ENCODE measurements around the gene CMSS1.
A peak's percentile ranks its signal among the peaks of the same experiment; 100 is the strongest.

The CMSS1 gene

DNA sequence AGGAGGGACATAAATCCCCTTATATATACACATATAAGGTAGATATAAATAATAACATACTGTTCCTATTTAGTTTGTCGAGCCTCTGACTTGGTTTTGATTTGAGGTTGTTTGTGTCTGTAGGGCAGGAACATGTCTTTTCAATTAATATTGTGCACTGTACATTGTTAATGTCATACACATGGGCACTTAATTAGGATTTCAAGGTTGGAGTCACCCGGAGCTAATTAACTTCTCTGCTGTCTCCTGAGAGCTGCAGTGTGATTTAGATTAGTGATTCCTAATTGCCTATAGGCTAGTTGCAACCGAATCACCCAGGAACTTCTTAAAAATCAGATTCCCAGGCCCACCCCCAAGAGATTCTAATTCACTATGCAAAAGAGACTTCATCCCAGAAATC is 347.1 kb downstream of the CMSS1 start:
- Histone ChIP-seq H3K36me3 (ENCODE audit: control insufficient read depth in 2 of 2, insufficient read depth in 1 of 2, low read length in 2 of 2) (peaks cover 0 to 3% of the 10 kb centered on the region in 2 experiments; a peak in 1 of 3 replicates), H3K9me3 (ENCODE audit: control insufficient read depth, insufficient read depth, low read depth, low read length) (no peaks in the 10 kb centered on the region), H3K4me3 (ENCODE audit: low read depth, low read length) (no peak overlapping the region), H3K4me1 (ENCODE audit: control insufficient read depth, insufficient read depth, low read length) (no peaks in the 10 kb centered on the region), H3K27ac (ENCODE audit: extremely low read depth, low read depth, low read length) (no peak overlapping the region)
- TF ChIP-seq ZNF140 (tag by site-specific recombination; IDR thresholded peaks at IDR 0.05) = no peak
- TF ChIP-seq ZNF530 (tag by site-specific recombination; IDR thresholded peaks at IDR 0.05; ENCODE audit: low read depth) = no peak
- TF ChIP-seq ZEB2 (tag by site-specific recombination; IDR thresholded peaks at IDR 0.05) = no peak
- TF ChIP-seq, protein P1, sequence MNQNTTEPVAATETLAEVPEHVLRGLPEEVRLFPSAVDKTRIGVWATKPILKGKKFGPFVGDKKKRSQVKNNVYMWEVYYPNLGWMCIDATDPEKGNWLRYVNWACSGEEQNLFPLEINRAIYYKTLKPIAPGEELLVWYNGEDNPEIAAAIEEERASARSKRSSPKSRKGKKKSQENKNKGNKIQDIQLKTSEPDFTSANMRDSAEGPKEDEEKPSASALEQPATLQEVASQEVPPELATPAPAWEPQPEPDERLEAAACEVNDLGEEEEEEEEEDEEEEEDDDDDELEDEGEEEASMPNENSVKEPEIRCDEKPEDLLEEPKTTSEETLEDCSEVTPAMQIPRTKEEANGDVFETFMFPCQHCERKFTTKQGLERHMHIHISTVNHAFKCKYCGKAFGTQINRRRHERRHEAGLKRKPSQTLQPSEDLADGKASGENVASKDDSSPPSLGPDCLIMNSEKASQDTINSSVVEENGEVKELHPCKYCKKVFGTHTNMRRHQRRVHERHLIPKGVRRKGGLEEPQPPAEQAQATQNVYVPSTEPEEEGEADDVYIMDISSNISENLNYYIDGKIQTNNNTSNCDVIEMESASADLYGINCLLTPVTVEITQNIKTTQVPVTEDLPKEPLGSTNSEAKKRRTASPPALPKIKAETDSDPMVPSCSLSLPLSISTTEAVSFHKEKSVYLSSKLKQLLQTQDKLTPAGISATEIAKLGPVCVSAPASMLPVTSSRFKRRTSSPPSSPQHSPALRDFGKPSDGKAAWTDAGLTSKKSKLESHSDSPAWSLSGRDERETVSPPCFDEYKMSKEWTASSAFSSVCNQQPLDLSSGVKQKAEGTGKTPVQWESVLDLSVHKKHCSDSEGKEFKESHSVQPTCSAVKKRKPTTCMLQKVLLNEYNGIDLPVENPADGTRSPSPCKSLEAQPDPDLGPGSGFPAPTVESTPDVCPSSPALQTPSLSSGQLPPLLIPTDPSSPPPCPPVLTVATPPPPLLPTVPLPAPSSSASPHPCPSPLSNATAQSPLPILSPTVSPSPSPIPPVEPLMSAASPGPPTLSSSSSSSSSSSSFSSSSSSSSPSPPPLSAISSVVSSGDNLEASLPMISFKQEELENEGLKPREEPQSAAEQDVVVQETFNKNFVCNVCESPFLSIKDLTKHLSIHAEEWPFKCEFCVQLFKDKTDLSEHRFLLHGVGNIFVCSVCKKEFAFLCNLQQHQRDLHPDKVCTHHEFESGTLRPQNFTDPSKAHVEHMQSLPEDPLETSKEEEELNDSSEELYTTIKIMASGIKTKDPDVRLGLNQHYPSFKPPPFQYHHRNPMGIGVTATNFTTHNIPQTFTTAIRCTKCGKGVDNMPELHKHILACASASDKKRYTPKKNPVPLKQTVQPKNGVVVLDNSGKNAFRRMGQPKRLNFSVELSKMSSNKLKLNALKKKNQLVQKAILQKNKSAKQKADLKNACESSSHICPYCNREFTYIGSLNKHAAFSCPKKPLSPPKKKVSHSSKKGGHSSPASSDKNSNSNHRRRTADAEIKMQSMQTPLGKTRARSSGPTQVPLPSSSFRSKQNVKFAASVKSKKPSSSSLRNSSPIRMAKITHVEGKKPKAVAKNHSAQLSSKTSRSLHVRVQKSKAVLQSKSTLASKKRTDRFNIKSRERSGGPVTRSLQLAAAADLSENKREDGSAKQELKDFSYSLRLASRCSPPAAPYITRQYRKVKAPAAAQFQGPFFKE (tag by site-specific recombination; IDR thresholded peaks at IDR 0.05; ENCODE audit: borderline replicate concordance) = no peak
- TF ChIP-seq ZNF623 (tag by site-specific recombination; IDR thresholded peaks at IDR 0.05) = no peak
- CTCF ChIA-PET = no interaction called here
- POLR2A ChIA-PET = no interaction called here

DNA sequence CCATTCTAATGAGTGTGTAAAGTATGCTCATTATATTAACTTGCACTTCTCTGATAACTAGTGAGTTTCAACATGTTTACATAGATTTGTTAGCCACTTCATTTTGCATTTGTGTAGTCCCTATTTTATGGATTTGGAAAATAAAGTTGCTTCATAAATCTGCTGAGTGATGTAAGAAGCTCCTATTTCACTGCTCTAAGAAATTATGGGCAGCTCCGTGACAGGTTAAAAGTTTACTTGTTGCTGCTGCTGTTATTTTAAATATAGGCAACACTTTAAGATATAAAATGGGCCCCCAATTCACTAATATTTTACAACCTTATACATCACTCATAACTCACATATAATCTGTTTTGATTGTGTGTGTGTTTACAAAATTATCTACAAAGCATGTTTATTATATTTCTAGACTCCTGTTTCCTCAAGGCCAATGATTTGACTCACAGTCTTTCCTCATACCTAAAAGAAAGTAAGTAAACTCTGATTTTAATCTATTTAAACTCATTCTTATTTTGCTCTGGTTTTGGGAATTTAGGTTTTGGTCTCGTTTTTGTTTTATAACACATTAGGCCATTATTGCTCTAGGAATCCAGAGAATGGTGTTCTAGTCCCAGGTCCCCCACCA is 348.4 kb downstream of the CMSS1 start:
- CTCF ChIA-PET = no interaction called here
- no peaks in the 10 kb centered on the region for H3K9me3 ChIP-seq (ENCODE audit: control insufficient read depth, insufficient read depth, low read depth, low read length)
- no peak overlapping the region for H3K4me3 ChIP-seq (ENCODE audit: low read depth, low read length)
- no peak overlapping the region for H3K27ac ChIP-seq (ENCODE audit: extremely low read depth, low read depth, low read length)
- H3K4me1 ChIP-seq (ENCODE audit: control insufficient read depth, insufficient read depth, low read length) = no peaks in the 10 kb centered on the region
- POLR2A ChIA-PET = no interaction called here
- no peak for TF ChIP-seq ZBTB8A (tag by site-specific recombination; IDR thresholded peaks at IDR 0.05)
- no peak for TF ChIP-seq ZNF354C (tag by site-specific recombination; IDR thresholded peaks at IDR 0.05; ENCODE audit: borderline replicate concordance, low read depth)
- TF ChIP-seq SCRT2 (tag by site-specific recombination; IDR thresholded peaks at IDR 0.05) = peak; percentile 52; the same call in 1 of the 2 replicates
- TF ChIP-seq, protein P2, sequence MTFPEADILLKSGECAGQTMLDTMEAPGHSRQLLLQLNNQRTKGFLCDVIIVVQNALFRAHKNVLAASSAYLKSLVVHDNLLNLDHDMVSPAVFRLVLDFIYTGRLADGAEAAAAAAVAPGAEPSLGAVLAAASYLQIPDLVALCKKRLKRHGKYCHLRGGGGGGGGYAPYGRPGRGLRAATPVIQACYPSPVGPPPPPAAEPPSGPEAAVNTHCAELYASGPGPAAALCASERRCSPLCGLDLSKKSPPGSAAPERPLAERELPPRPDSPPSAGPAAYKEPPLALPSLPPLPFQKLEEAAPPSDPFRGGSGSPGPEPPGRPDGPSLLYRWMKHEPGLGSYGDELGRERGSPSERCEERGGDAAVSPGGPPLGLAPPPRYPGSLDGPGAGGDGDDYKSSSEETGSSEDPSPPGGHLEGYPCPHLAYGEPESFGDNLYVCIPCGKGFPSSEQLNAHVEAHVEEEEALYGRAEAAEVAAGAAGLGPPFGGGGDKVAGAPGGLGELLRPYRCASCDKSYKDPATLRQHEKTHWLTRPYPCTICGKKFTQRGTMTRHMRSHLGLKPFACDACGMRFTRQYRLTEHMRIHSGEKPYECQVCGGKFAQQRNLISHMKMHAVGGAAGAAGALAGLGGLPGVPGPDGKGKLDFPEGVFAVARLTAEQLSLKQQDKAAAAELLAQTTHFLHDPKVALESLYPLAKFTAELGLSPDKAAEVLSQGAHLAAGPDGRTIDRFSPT (tag by site-specific recombination; IDR thresholded peaks at IDR 0.05) = no peak
- TF ChIP-seq ZNF529 (tag by site-specific recombination; IDR thresholded peaks at IDR 0.05; ENCODE audit: insufficient replicate concordance) = no peak
- peaks cover 0 to 3% of the 10 kb centered on the region in 2 experiments; a peak in 1 of 3 replicates for H3K36me3 ChIP-seq (ENCODE audit: control insufficient read depth in 2 of 2, insufficient read depth in 1 of 2, low read length in 2 of 2)

DNA sequence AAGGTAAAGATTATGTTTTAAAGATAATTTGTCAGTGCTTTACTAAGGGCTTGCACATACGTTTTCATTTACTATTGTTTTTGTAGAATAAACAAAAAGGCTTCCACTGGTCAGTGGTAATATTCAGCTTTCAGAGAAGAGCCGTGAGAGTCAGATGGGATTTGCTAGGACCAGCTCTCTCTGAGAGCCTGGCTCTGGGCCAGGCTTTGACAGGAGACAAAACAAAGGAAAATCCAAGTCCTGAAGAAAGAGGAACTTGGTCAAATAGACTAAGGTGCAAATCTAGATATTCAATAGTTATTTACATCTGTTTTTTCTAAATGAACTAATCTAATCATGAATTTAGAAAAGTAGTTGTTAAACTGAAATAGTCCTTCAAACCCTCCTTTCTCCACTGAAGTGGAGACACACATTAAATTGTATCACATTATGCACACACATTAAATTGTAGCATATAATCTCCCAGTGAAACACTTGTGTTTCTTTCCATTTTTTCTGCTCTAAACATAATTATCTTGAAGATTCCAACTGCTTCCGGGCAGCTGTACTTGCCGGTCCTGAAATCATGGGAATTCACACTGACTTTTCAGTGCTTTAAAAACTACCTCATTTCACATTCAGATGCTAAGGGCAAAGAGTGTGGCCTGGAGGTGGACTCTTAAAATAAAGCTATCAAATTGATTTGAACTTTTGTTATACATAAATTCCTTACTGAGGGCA is 351.7 kb downstream of the CMSS1 start:
- Histone ChIP-seq H3K27ac (ENCODE audit: extremely low read depth, low read depth, low read length) (no peak overlapping the region), H3K4me1 (ENCODE audit: control insufficient read depth, insufficient read depth, low read length) (no peaks in the 10 kb centered on the region), H3K4me3 (ENCODE audit: low read depth, low read length) (no peak overlapping the region), H3K9me3 (ENCODE audit: control insufficient read depth, insufficient read depth, low read depth, low read length) (no peaks in the 10 kb centered on the region), H3K36me3 (ENCODE audit: control insufficient read depth in 2 of 2, insufficient read depth in 1 of 2, low read length in 2 of 2) (peaks cover 0 to 13% of the 10 kb centered on the region in 2 experiments; a peak in 1 of 3 replicates)
- POLR2A ChIA-PET = no interaction called here
- CTCF ChIA-PET = interaction anchor here (0.7 kb wide), 1 partner anchor 100 kb away, joined by 3 read pairs; no protein-coding TSS in a partner anchor
- no peak for TF ChIP-seq ZNF157 (tag by site-specific recombination; IDR thresholded peaks at IDR 0.05)
- TF ChIP-seq ZNF354C (tag by site-specific recombination; IDR thresholded peaks at IDR 0.05; ENCODE audit: borderline replicate concordance, low read depth) = no peak
- TF ChIP-seq, protein P3, sequence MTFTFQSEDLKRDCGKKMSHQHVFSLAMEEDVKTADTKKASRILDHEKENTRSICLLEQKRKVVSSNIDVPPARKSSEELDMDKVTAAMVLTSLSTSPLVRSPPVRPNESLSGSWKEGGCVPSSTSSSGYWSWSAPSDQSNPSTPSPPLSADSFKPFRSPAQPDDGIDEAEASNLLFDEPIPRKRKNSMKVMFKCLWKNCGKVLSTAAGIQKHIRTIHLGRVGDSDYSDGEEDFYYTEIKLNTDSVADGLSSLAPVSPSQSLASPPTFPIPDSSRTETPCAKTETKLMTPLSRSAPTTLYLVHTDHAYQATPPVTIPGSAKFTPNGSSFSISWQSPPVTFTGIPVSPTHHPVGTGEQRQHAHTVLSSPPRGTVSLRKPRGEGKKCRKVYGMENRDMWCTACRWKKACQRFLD (tag by site-specific recombination; IDR thresholded peaks at IDR 0.05) = no peak
- TF ChIP-seq ZNF350 (tag by site-specific recombination; IDR thresholded peaks at IDR 0.05) = no peak
- TF ChIP-seq, protein P4, sequence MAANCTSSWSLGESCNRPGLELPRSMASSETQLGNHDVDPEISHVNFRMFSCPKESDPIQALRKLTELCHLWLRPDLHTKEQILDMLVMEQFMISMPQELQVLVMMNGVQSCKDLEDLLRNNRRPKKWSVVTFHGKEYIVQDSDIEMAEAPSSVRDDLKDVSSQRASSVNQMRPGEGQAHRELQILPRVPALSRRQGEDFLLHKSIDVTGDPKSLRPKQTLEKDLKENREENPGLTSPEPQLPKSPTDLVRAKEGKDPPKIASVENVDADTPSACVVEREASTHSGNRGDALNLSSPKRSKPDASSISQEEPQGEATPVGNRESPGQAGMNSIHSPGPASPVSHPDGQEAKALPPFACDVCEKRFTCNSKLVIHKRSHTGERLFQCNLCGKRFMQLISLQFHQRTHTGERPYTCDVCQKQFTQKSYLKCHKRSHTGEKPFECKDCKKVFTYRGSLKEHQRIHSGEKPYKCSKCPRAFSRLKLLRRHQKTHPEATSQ (tag by site-specific recombination; IDR thresholded peaks at IDR 0.05) = no peak
- TF ChIP-seq ZNF473 (tag by site-specific recombination; IDR thresholded peaks at IDR 0.05) = no peak
- no peak for TF ChIP-seq ZNF121 (tag by site-specific recombination; IDR thresholded peaks at IDR 0.05)
- no peak for TF ChIP-seq ZNF366 (tag by site-specific recombination; conservative IDR thresholded peaks at IDR 0.05)
- no peak for TF ChIP-seq KLF10 (tag by site-specific recombination; IDR thresholded peaks at IDR 0.05)
- TF ChIP-seq ZNF266 (tag by site-specific recombination; IDR thresholded peaks at IDR 0.05; ENCODE audit: low read depth) = no peak
- no peak for TF ChIP-seq KLF7 (tag by site-specific recombination; IDR thresholded peaks at IDR 0.05; ENCODE audit: borderline replicate concordance)
